Measurements from ENCODE around the gene PLEKHA5. TPM values are rescaled to one million over a fixed set of nuclear protein-coding genes. Genes with fewer than 3 reads are reported as not detected.

PLEKHA5 gene
- total RNA-seq = 10 to 100 TPM; 34.7 to 59.4 (median 41.7) TPM

GRCh38 chr12:19129486-19130223, at the start of gene PLEKHA5:
PLEKHA5 (plus strand) TSS chr12:19129733; CDS start chr12:19129800, 67 bp downstream.
- Histone ChIP-seq H3K27me3 (no peaks in the 10 kb centered on the region), H3K9me3 (no peaks in the 10 kb centered on the region), H3K4me3 (peak within 1 kb of the TSS; percentile 55 to 99 (median 84)), H3K36me3 (no peaks in the 10 kb centered on the region), H3K27ac (peak within 1 kb of the TSS; percentile 71 to 96 (median 88)), H3K4me1 (peaks cover 0 to 8% (median 0%) of the 10 kb centered on the region in 4 donors)
- DNase-seq = peak; percentile 18 to 82 (median 76)
- TF ChIP-seq POLR2A (IDR thresholded peaks at IDR 0.05) = peak; percentile 23
- peak in 4 of 6 experiments; percentile 10 to 51 (median 44) for TF ChIP-seq CTCF (IDR thresholded peaks at IDR 0.05)

GRCh38 chr12:19080918-19081317, 48.6 kb upstream of the PLEKHA5 start:
- no peak overlapping the region for H3K27ac ChIP-seq
- no peak for TF ChIP-seq POLR2A (IDR thresholded peaks at IDR 0.05)
- TF ChIP-seq CTCF (IDR thresholded peaks at IDR 0.05) = no peak
- no peaks in the 10 kb centered on the region for H3K36me3 ChIP-seq
- no peaks in the 10 kb centered on the region for H3K4me1 ChIP-seq
- H3K4me3 ChIP-seq = no peak overlapping the region
- no peaks in the 10 kb centered on the region for H3K27me3 ChIP-seq
- DNase-seq = no peak
- no peaks in the 10 kb centered on the region for H3K9me3 ChIP-seq

- H3K27ac ChIP-seq = no peak overlapping the region
- H3K9me3 ChIP-seq = no peaks in the 10 kb centered on the region
- no peak for TF ChIP-seq POLR2A (IDR thresholded peaks at IDR 0.05)
- TF ChIP-seq CTCF (IDR thresholded peaks at IDR 0.05) = no peak
- no peaks in the 10 kb centered on the region for H3K36me3 ChIP-seq
- H3K27me3 ChIP-seq = no peaks in the 10 kb centered on the region
- no peak for DNase-seq
- no peaks in the 10 kb centered on the region for H3K4me1 ChIP-seq
- H3K4me3 ChIP-seq = no peak overlapping the region
Measured at GRCh38 chr12:19082365-19082911, 47.1 kb upstream of the PLEKHA5 start.

- Histone ChIP-seq H3K36me3 (no peaks in the 10 kb centered on the region), H3K9me3 (no peaks in the 10 kb centered on the region), H3K4me1 (no peaks in the 10 kb centered on the region), H3K27ac (no peak overlapping the region), H3K4me3 (no peak overlapping the region), H3K27me3 (no peaks in the 10 kb centered on the region)
- DNase-seq = no peak
- no peak for TF ChIP-seq POLR2A (IDR thresholded peaks at IDR 0.05)
- TF ChIP-seq CTCF (IDR thresholded peaks at IDR 0.05) = no peak
Measured at GRCh38 chr12:19084547-19084946, 45.0 kb upstream of the PLEKHA5 start.

GRCh38 chr12:19085090-19085489, 44.4 kb upstream of the PLEKHA5 start:
- no peak for DNase-seq
- Histone ChIP-seq H3K27ac (no peak overlapping the region), H3K4me3 (no peak overlapping the region), H3K36me3 (no peaks in the 10 kb centered on the region), H3K4me1 (no peaks in the 10 kb centered on the region), H3K9me3 (no peaks in the 10 kb centered on the region), H3K27me3 (no peaks in the 10 kb centered on the region)
- TF ChIP-seq POLR2A (IDR thresholded peaks at IDR 0.05) = no peak
- no peak for TF ChIP-seq CTCF (IDR thresholded peaks at IDR 0.05)

Data from Peyer's patch (tissue), 4 donors.